Measurements from ENCODE around the gene KAT8.
"Not testable (repeated sequence)": the region's sequence is repeated elsewhere in the genome, so short reads cannot be mapped to it uniquely, and the experiment has no call there.

Gene KAT8

GRCh38 chr16:31100876-31101641, 16.4 kb upstream of the KAT8 start:
- not testable (repeated sequence) for H3K9ac ChIP-seq (ENCODE audit: low read depth, low read length, poor library complexity); H3K36me3 ChIP-seq (replicated peaks in 1 of 2; ENCODE audit: control insufficient read depth in 2 of 2, insufficient read depth in 2 of 2, low read length in 2 of 2); H3K4me1 ChIP-seq (ENCODE audit: control insufficient read depth in 2 of 2, insufficient read depth in 1 of 2, low read depth in 1 of 2, low read length in 2 of 2); H3K23ac ChIP-seq (ENCODE audit: low read depth, low read length, poor library complexity); H3K4me3 ChIP-seq (ENCODE audit: low read length in 2 of 2); H4K91ac ChIP-seq (ENCODE audit: low read depth, low read length, poor library complexity); H3K27me3 ChIP-seq (ENCODE audit: control insufficient read depth in 3 of 3, insufficient read depth in 3 of 3, low read depth in 1 of 3, low read length in 3 of 3); H3K27ac ChIP-seq (replicated peaks; ENCODE audit: low read length); H3K9me3 ChIP-seq (replicated peaks in 1 of 2; ENCODE audit: control insufficient read depth in 2 of 2, insufficient read depth in 1 of 2, low read depth in 1 of 2, low read length in 2 of 2); H3K4me2 ChIP-seq (ENCODE audit: insufficient read depth, low read length, poor library complexity, severe bottlenecking); H3K18ac ChIP-seq (ENCODE audit: low read length); H2AK5ac ChIP-seq (ENCODE audit: low read depth, low read length); H2BK120ac ChIP-seq (ENCODE audit: low read depth, low read length); H3K14ac ChIP-seq (ENCODE audit: low read length); H3K79me1 ChIP-seq (ENCODE audit: low read depth, low read length); H2BK5ac ChIP-seq (ENCODE audit: low read length); DNase-seq (ENCODE audit: low spot score); H3K4ac ChIP-seq (ENCODE audit: low read length); H2BK12ac ChIP-seq (ENCODE audit: low read length); H2BK15ac ChIP-seq (ENCODE audit: low read length); H4K8ac ChIP-seq (ENCODE audit: low read depth, low read length)
- H2AFZ ChIP-seq (ENCODE audit: low read length) = peak overlapping the region; percentile 66
- no CpG with 5 or more reads among the region's 13 CpGs for WGBS, 2 donors (ENCODE audit: extremely low coverage in 2 of 2, insufficient read length in 2 of 2, insufficient replicate concordance in 1 of 2)

DNA sequence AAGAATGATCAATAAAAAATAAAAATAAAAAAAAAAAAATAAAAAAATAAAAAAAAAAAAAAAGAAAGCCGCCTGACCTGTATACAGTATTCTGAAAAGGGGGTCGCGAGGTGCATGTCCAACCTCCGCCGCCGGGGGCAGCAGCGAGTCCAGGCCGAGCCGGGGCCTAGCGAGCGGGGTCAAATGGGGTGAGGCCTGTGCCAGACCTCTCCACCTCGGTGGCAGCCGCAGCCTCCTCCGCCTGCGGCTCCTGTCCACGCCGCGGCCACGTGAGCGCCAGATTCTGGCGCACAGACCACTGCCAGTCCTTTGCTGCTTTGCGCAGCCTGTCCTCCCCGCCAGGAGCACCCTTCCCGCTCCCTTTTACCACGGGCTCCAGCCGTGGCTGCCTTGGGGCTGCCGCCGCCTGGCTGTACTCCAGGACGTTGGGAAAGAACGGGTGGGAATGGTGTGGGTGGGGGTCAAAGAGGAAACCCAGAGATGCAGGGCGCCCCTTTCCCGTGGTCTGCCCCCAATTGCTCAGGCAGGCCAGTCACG, 11.7 kb upstream of the KAT8 start:
- no peak overlapping the region for H2BK5ac ChIP-seq (ENCODE audit: low read length)
- no peak overlapping the region for H3K4ac ChIP-seq (ENCODE audit: low read length)
- WGBS, 2 donors (ENCODE audit: extremely low coverage in 2 of 2, insufficient read length in 2 of 2, insufficient replicate concordance in 1 of 2) = no CpG with 5 or more reads among the region's 33 CpGs
- H2AK5ac ChIP-seq (ENCODE audit: low read depth, low read length) = no peak overlapping the region
- no peak overlapping the region for H2BK12ac ChIP-seq (ENCODE audit: low read length)
- H4K91ac ChIP-seq (ENCODE audit: low read depth, low read length, poor library complexity) = peak overlapping the region; percentile 72
- no peak overlapping the region for H4K8ac ChIP-seq (ENCODE audit: low read depth, low read length)
- peaks cover 13 to 15% of the 10 kb centered on the region in 2 donors for H3K36me3 ChIP-seq (replicated peaks in 1 of 2; ENCODE audit: control insufficient read depth in 2 of 2, insufficient read depth in 2 of 2, low read length in 2 of 2)
- DNase-seq (ENCODE audit: low spot score) = peak; percentile 42
- H2AFZ ChIP-seq (ENCODE audit: low read length) = peak overlapping the region; percentile 75
- no peak overlapping the region for H3K14ac ChIP-seq (ENCODE audit: low read length)
- no peaks in the 10 kb centered on the region for H3K27me3 ChIP-seq (ENCODE audit: control insufficient read depth in 3 of 3, insufficient read depth in 3 of 3, low read depth in 1 of 3, low read length in 3 of 3)
- no peak overlapping the region for H3K4me2 ChIP-seq (ENCODE audit: insufficient read depth, low read length, poor library complexity, severe bottlenecking)
- H3K79me1 ChIP-seq (ENCODE audit: low read depth, low read length) = peaks cover 8% of the 10 kb centered on the region
- H3K4me1 ChIP-seq (ENCODE audit: control insufficient read depth in 2 of 2, insufficient read depth in 1 of 2, low read depth in 1 of 2, low read length in 2 of 2) = peaks cover 0 to 7% of the 10 kb centered on the region in 2 donors
- no peak overlapping the region for H3K4me3 ChIP-seq (ENCODE audit: low read length in 2 of 2)
- peak overlapping the region; percentile 85 for H2BK15ac ChIP-seq (ENCODE audit: low read length)
- no peak overlapping the region for H2BK120ac ChIP-seq (ENCODE audit: low read depth, low read length)
- peak overlapping the region; percentile 85 for H3K18ac ChIP-seq (ENCODE audit: low read length)
- H3K9ac ChIP-seq (ENCODE audit: low read depth, low read length, poor library complexity) = peak overlapping the region; percentile 44
- no peak overlapping the region for H3K27ac ChIP-seq (replicated peaks; ENCODE audit: low read length)
- peak overlapping the region; percentile 73 for H3K23ac ChIP-seq (ENCODE audit: low read depth, low read length, poor library complexity)
- peaks cover 0 to 1% of the 10 kb centered on the region in 2 donors for H3K9me3 ChIP-seq (replicated peaks in 1 of 2; ENCODE audit: control insufficient read depth in 2 of 2, insufficient read depth in 1 of 2, low read depth in 1 of 2, low read length in 2 of 2)

- no peaks in the 10 kb centered on the region for H3K27me3 ChIP-seq (ENCODE audit: control insufficient read depth in 3 of 3, insufficient read depth in 3 of 3, low read depth in 1 of 3, low read length in 3 of 3)
- no peak overlapping the region for H3K4ac ChIP-seq (ENCODE audit: low read length)
- no peak overlapping the region for H3K18ac ChIP-seq (ENCODE audit: low read length)
- no peak overlapping the region for H2AK5ac ChIP-seq (ENCODE audit: low read depth, low read length)
- no peak overlapping the region for H4K8ac ChIP-seq (ENCODE audit: low read depth, low read length)
- H3K9ac ChIP-seq (ENCODE audit: low read depth, low read length, poor library complexity) = no peak overlapping the region
- WGBS, 2 donors (ENCODE audit: extremely low coverage in 2 of 2, insufficient read length in 2 of 2, insufficient replicate concordance in 1 of 2) = no CpG with 5 or more reads among the region's 28 CpGs
- H3K79me1 ChIP-seq (ENCODE audit: low read depth, low read length) = peaks cover 8% of the 10 kb centered on the region
- no peak overlapping the region for H3K14ac ChIP-seq (ENCODE audit: low read length)
- H3K4me2 ChIP-seq (ENCODE audit: insufficient read depth, low read length, poor library complexity, severe bottlenecking) = no peak overlapping the region
- peaks cover 0 to 7% of the 10 kb centered on the region in 2 donors for H3K4me1 ChIP-seq (ENCODE audit: control insufficient read depth in 2 of 2, insufficient read depth in 1 of 2, low read depth in 1 of 2, low read length in 2 of 2)
- H3K27ac ChIP-seq (replicated peaks; ENCODE audit: low read length) = no peak overlapping the region
- H3K36me3 ChIP-seq (replicated peaks in 1 of 2; ENCODE audit: control insufficient read depth in 2 of 2, insufficient read depth in 2 of 2, low read length in 2 of 2) = peaks cover 23 to 25% of the 10 kb centered on the region in 2 donors
- H3K23ac ChIP-seq (ENCODE audit: low read depth, low read length, poor library complexity) = no peak overlapping the region
- no peak overlapping the region for H3K4me3 ChIP-seq (ENCODE audit: low read length in 2 of 2)
- no peak overlapping the region for H4K91ac ChIP-seq (ENCODE audit: low read depth, low read length, poor library complexity)
- DNase-seq (ENCODE audit: low spot score) = no peak
- no peak overlapping the region for H2BK5ac ChIP-seq (ENCODE audit: low read length)
- no peak overlapping the region for H2BK15ac ChIP-seq (ENCODE audit: low read length)
- peak overlapping the region; percentile 99 for H2AFZ ChIP-seq (ENCODE audit: low read length)
- H3K9me3 ChIP-seq (replicated peaks in 1 of 2; ENCODE audit: control insufficient read depth in 2 of 2, insufficient read depth in 1 of 2, low read depth in 1 of 2, low read length in 2 of 2) = peaks cover 0 to 1% of the 10 kb centered on the region in 2 donors
- no peak overlapping the region for H2BK12ac ChIP-seq (ENCODE audit: low read length)
- H2BK120ac ChIP-seq (ENCODE audit: low read depth, low read length) = no peak overlapping the region
These were observed 10.7 kb upstream of the KAT8 start for GRCh38 chr16:31106509-31107464.

Data from neuronal stem cell (in vitro differentiated cells).